Endometrium (tissue), 2 donors: ENCODE results near the gene ABHD16A.

Source experiments
- FAIRE-seq: peaks from 2 replicates; lab custom pipeline; 2012; peaks lifted over from hg19 to GRCh38; lab: Jason Lieb, UNC
- donor health status: control.
- donor health status: control.

Gene ABHD16A

DNA sequence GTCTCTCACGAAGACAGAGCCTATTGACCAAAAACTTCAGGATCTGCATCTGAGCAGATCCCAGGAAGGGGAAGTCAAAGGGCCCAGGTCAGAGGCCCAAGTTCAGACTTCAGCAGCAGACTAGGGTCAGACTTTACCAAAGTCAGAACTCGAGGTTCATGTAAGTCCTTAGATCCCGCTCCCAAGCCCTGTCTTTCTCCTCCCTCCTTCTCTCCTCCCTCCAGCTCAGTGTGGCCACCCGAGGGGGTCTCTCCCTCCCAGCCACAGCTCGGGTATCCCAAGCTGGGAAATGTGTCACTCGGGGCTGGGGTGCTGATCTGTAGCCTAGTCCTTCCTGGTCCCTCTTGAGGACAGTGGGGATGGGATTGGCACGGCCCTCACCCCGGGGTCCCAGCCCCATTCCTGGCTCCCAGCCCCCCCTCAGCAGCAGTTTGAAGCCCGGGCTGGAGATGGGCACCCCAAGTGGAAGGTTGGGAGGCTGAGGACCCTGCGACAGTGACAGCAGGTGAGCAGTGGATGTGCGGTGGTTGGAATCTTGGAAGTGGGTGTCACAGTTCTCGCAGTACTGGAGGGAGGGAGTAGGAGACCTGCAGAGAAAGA, 40.9 kb downstream of the ABHD16A start:
- FAIRE-seq, result no peak

GRCh38 chr6:31661262-31662123, 41.6 kb downstream of the ABHD16A start:
- FAIRE-seq, result no peak

DNA sequence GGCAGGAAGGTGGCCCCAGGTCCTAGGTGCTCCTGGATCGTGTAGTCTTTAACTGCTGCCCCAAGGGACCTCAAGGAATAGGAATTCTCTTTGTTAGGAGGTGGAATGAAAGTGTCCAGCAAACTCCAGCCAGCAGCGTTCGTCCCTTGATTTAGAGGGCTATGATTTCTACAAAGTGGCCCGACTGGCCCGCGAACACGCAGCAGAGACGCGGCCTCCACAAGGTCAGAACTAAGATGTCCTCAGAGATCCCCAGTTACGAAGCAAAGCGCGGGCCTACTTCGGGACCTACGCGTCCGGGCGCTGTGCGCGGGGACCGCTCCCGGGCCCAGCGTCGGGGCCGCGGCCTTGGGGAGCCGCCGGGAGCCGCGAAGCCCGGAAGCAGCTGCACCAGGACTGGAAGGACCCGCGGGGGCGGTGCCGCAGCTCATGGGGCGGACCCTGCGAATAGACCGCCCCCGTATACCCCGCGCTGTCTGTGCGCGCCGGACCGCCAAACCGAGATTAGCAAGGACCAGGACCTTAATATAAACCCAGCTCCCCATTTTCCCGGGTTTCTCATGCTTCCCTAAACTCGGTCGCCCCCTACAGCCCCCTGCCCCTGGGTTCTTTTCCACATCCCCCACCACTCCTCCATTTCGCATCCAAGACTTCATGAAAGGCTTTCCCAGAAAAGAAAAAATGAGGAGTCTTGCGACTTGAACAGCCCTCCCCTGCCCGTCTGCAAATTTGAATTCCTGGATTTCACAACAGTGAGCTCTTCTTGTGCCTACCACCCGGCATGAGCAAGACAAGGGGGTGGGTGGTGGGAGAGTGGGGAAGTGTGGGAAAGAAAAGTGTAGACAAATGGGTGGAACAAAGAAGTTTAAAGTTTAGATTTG, 42.5 kb downstream of the ABHD16A start, which contains the start of gene C6orf47:
C6orf47 (minus strand) TSS at position 398 of the 881 bp plus-strand sequence. CDS start 831 bp downstream, outside the sequence.
- FAIRE-seq, result no peak

- no peak for FAIRE-seq
Observed at GRCh38 chr6:31659649-31660380, 43.3 kb downstream of the ABHD16A start.

GRCh38 chr6:31658983-31659648, 44.0 kb downstream of the ABHD16A start:
- FAIRE-seq, result no peak

GRCh38 chr6:31658158-31658688, 44.9 kb downstream of the ABHD16A start:
- FAIRE-seq, result no peak

DNA sequence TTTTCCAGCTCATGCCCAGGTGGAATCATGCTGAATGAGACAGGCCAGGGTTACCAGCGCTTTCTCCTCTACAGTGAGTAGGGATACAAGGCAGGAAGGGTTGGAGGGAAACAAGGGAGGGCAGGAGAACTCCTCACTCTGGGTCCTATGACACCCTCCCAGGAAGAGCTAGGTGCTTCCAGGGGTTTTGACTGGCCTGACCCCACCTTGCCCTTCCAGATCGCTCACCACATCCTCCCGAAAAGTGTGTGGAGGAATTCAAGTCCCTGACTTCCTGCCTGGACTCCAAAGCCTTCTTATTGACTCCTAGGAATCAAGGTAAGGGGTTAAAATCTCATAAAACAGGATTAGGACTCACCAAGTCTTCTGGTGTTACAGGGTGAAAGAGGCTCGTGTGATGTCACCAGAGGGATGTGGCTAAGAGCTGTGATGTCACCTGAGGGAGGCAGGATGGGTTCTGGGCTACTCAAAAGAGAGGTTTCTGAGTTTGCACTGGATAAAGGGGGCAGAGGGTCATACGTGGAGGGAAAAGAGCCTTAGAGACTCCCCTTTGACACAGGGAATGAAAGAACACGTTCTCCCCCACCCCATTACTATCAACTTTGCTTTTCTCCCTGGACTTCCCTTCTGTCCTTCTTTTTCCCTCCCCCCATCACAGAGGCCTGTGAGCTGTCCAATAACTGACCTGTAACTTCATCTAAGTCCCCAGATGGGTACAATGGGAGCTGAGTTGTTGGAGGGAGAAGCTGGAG, 45.5 kb downstream of the ABHD16A start:
- FAIRE-seq, result no peak

DNA sequence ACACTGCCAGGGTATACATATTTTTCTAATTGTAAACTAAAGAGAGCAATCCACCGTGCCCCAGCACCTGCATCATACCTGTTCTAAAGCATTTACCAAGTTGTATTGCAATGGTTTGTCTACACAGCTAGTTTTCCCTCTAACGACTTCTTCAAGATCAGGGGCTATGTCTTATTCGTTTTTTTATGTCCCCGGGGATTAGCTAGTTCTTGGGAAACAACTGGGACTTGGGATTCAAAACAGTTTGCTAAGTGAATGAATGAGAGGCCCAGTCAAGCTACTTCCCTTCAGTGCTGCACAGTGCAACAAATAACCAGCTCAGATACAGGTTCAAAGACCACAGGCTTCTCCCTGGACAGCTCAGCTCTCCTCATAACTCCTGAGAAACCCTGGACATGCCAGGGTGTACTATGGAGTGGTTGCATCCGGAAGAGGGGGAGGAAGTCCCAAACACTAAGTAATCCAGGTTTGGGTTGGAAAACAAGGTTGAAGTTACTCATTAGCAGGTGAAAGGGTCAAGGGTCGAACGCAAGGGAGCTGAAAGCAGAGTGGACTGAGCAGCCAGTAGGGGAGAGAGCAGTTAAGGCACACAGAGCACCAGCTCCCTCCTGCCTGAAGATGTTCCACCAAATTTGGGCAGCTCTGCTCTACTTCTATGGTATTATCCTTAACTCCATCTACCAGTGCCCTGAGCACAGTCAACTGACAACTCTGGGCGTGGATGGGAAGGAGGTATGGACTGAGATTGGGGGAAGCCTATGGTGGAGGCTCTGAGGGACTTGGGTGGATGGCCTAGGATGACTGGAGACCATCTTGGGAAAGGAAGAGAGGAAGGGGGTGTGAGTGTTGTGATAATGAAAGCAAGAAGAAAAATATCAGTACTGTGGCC, 47.5 kb downstream of the ABHD16A start, which contains the start of gene APOM:
APOM (plus strand) TSS at position 546 of the 889 bp plus-strand sequence; CDS start at position 619, 73 bp downstream.
- no peak for FAIRE-seq

DNA sequence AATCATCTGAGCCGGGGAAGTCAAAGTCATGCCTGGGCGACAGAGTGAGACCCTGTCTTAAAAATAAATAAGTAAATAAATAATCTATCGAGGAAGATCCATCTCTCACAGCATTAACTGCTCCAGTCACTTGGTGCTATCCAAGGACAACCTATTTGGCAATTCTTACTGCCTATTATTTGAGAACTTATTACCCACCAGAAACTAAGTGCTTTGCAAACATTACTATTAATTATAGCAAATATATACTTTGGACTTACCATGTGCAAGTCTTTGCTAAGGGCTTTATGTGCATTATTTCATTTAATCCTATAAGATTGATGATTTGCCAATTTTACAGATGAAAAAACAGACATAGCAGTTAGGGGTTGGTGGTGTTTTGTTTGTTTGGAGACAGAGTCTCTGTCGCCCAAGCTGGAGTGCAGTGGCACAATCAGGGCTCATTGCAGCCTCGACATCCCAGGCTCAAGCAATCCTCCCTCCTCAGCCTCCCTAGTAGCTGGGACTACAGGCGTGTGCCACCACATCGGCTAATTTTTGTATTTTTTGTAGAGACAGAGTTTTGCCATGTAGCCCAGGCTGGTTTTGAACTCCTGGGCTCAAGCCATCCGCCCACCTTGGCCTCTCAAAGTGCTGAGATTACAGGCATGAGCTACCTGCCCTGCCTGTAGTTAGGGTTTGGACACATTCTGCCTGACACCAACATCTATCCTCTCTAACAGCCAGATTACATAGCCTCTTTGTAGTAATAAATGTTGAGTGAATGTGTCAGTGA, 48.4 kb downstream of the ABHD16A start:
- no peak for FAIRE-seq

GRCh38 chr6:31652925-31653724, 50.0 kb downstream of the ABHD16A start:
- FAIRE-seq, result no peak

DNA sequence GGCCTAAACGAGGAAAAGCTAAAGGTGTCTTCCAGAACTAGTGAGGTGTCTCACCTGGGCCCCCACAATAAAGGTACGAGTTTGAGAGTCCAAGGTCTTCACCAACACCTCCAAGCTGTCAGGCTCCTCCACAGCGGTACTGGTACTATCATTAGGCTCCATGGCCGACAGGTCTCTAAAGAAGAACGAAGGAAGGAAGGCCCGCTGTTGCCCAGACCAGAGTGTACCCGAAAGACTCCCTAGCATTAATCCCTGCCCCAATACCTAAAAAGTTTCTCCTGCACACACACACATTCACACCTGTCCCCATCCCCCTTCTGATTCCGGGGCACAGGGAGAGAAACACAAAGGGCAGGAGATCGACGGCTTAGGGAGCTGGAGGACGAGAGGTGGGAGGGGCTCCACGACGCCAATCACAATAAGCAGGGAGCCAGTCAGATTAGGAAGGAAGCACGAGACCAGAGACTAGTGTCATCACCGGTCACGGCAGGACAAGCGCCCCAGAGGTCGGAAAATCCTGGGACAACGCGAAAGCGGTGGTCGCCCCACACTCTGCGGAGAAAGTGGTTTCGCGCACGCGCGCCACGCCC, 51.4 kb downstream of the ABHD16A start:
- no peak for FAIRE-seq

DNA sequence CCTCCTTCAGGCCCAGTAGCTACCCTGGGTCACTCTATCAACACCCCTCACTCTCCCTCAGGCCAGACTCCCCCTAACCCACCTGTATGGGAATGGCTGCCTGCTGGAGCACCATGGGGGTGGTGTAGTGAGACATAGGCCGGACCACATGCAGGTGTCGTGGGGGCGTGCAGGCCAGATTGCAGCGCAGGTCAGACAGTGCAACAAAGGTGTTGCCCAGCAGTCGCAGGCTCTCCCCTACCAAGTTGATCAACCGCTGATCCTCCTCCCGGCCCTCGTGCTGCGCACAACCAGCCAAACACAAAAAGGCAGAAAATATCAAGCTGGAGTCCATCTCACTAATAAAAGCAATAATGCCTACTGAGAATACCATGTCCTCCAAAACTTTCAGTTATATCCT, 57.8 kb downstream of the ABHD16A start:
- no peak for FAIRE-seq

DNA sequence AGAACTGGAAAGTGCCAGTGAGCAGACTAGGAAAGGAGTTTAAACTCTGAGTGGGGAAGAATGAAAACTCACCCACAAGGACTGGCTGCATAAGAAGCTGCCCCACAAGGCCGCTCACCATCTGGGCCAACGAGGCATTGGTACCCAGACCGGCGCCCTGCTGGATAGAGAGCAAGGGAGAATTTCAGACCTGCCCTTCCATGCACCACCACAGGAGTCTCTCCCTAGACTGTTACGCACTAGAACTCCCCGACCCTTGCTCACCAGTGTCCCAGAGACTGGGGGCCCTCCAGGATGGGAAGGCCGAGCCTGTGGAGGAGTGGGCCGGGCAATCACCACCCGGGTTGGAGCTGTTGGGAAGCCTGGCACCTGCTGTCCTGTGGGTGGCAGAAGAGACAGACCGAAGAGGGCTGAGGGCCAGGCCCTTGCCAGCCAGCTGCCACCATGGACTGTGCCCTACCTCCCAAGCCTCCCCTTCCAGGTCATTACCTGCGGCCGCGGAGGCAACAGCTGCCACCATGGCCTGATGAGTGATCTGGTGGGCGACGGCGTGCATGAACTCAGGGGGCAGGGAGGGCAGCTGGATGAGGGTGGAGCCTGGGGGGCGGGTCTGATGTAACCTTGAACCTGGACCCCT, 59.2 kb downstream of the ABHD16A start:
- no peak for FAIRE-seq

GRCh38 chr6:31642798-31643570, 60.1 kb downstream of the ABHD16A start:
- FAIRE-seq, result no peak

- FAIRE-seq, result no peak
Observed at GRCh38 chr6:31641370-31641769, 61.8 kb downstream of the ABHD16A start.

- FAIRE-seq, result no peak
Observed at GRCh38 chr6:31640612-31641011, 62.5 kb downstream of the ABHD16A start.
